ENCODE data around the gene CXCL5. TPM values are rescaled to one million over a fixed set of nuclear protein-coding genes. Genes with fewer than 3 reads are reported as not detected.

The CXCL5 gene
- total RNA-seq, 1 donor from 2014 or later = not detected

DNA sequence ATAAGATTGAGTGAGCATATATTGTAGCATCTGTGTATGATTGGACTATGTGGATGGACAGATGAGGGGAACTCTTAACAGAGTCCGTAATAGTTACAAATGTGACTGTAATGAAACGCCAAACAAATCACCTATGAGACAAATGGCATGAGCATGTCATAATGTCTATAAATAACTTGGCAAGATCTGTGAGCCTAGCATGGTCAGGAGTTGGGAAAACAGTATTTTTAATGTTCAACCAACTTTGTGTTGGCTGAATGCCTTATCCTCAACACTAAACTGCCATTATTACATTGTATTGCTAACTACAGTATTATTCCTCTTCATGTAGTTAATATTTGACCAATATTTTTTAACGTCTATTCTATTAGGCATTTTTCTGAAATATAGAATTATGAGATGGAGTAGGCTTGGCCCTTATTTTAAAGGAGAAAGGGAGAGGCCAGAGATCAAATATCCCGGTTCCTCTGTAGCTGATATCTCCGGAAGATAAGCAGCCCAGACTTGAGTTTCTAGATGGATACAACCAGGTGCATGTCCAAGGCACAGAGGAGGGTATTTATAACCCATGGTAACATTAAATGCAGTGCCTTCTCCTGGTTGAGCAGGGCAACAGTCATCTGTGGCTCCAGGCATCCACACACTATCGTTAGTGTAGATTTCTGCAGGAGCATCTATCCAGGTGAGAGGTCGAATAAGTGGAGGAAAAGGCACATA lies 49.3 kb downstream of the CXCL5 start:
- intact Hi-C loops (cut with DNase I) = no loop called here
- no peaks in the 10 kb centered on the region for H3K9me3 ChIP-seq
- no peak overlapping the region for H3K27ac ChIP-seq
- H3K36me3 ChIP-seq = no peaks in the 10 kb centered on the region
- H3K27me3 ChIP-seq = peaks cover 5% of the 10 kb centered on the region
- TF ChIP-seq, protein P1, sequence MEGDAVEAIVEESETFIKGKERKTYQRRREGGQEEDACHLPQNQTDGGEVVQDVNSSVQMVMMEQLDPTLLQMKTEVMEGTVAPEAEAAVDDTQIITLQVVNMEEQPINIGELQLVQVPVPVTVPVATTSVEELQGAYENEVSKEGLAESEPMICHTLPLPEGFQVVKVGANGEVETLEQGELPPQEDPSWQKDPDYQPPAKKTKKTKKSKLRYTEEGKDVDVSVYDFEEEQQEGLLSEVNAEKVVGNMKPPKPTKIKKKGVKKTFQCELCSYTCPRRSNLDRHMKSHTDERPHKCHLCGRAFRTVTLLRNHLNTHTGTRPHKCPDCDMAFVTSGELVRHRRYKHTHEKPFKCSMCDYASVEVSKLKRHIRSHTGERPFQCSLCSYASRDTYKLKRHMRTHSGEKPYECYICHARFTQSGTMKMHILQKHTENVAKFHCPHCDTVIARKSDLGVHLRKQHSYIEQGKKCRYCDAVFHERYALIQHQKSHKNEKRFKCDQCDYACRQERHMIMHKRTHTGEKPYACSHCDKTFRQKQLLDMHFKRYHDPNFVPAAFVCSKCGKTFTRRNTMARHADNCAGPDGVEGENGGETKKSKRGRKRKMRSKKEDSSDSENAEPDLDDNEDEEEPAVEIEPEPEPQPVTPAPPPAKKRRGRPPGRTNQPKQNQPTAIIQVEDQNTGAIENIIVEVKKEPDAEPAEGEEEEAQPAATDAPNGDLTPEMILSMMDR (IDR thresholded peaks at IDR 0.05) = no peak
- no peak for DNase-seq (ENCODE audit: low spot score in 2 of 2)
- H3K4me1 ChIP-seq = peaks cover 0 to under 1% of the 10 kb centered on the region in 2 donors
- no peak overlapping the region for H3K4me3 ChIP-seq

DNA sequence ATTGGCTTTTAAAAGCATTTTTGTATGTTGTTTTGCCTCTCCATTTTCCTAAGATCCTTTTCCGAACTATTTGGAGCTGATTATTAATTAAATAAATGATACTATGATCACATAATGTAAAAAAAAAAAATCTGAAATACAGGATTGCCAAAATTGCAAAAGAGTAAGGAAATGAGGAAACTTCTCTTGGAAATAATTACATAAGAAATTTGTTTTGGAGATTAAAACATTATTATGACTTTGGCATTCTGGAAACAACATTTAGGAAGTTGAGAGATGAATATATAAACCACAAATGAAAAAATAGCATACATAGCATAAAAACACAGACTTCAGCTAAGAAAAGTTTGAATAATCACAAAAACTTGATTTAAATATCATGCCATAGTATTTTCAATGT lies 50.2 kb downstream of the CXCL5 start:
- intact Hi-C loops (cut with DNase I) = no loop called here
- Histone ChIP-seq H3K27ac (no peak overlapping the region), H3K9me3 (no peaks in the 10 kb centered on the region), H3K4me3 (no peak overlapping the region), H3K27me3 (peaks cover 8% of the 10 kb centered on the region), H3K36me3 (no peaks in the 10 kb centered on the region), H3K4me1 (peaks cover 0 to 4% of the 10 kb centered on the region in 2 donors)
- TF ChIP-seq, protein P1 (IDR thresholded peaks at IDR 0.05) = no peak
- no peak for DNase-seq (ENCODE audit: low spot score in 2 of 2)

DNA sequence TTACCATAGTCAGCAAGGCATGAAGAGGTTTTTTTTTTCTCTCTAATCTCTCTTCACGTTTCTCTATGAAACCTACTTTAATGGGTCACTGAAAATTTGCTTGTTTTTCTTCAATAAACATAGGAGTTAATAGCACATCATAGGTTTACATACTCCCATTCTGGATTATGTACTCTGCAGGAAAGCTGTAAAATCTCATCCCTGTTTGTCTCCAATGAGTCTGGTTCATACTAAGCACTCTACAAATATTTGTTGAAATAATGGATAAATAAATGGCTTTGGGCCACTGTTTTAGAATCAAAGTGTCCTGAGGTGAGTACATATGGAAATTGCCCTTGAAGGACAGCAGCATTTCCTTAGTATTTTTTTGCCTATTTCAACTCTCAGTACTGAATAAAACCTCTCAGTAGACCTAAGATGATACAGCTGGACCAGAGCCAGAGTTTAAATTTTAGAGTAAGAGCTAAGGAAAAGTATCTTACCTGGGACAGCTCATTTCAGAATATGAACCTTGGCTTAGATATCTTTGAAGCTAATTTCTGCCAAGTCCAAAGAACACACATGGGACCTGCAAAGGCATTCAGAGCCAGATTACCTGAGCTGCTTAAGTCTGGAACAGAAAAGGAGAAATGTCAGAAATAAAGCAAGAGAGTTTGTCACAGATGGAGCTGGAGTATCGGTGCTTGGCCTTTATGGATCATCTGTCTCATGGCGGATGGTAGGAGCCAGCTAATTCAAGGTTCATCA lies 51.1 kb downstream of the CXCL5 start:
- TF ChIP-seq, protein P1 (IDR thresholded peaks at IDR 0.05) = no peak
- Histone ChIP-seq H3K36me3 (no peaks in the 10 kb centered on the region), H3K27me3 (peaks cover 8% of the 10 kb centered on the region), H3K9me3 (no peaks in the 10 kb centered on the region), H3K4me1 (peaks cover 0 to 4% of the 10 kb centered on the region in 2 donors), H3K4me3 (no peak overlapping the region), H3K27ac (no peak overlapping the region)
- intact Hi-C loops (cut with DNase I) = no loop called here
- DNase-seq (ENCODE audit: low spot score in 2 of 2) = no peak

DNA sequence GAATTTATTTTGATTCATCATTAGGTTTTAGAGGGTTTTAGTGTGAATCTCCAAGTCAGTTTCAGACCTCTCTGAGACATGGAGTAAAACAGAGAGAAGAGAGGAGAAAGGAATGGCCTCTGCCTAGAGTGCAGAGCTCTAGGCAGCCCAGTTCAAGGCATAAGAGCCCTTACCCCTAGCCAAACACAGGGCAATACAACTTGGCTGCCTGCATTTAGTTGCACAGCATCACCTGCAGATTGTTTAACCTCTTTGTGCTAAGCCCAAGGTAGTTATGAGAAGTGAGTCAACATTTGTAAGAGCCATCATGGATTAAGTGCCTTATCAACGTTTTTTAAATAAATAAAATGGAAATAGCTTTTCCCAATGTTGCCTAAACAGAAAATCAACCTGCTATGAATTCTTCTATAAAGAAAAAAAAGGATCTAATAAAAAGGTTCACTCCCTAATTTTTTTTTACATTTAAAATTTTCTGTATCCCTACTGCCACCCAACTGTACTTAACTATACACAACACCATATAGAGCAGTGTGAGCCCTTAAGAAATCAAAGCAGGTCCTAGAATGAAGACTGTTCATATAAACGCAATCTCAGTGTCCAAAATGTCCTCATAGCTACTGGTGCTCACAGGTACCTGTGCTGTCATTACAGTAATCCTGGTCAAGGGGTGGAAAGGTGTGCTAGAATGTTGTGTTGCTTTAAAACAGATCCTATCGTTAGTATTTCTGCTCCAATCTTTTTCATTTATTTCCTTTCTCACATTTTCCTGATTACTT lies 52.6 kb downstream of the CXCL5 start:
- no peak for DNase-seq (ENCODE audit: low spot score in 2 of 2)
- no peaks in the 10 kb centered on the region for H3K36me3 ChIP-seq
- intact Hi-C loops (cut with DNase I) = no loop called here
- TF ChIP-seq, protein P1 (IDR thresholded peaks at IDR 0.05) = no peak
- H3K27me3 ChIP-seq = peaks cover 8% of the 10 kb centered on the region
- no peaks in the 10 kb centered on the region for H3K9me3 ChIP-seq
- H3K4me1 ChIP-seq = peaks cover 0 to 4% of the 10 kb centered on the region in 2 donors
- no peak overlapping the region for H3K27ac ChIP-seq
- H3K4me3 ChIP-seq = no peak overlapping the region

Other genes with a start within 250 kb of the CXCL5 start
- not detected for gene CXCL6, start 162.0 kb downstream of the CXCL5 start, total RNA-seq
- not detected for gene PF4V1, start 145.4 kb downstream of the CXCL5 start, total RNA-seq
- 18.0 TPM for gene CXCL1, start 129.3 kb downstream of the CXCL5 start, total RNA-seq
- gene PF4, start 16.6 kb downstream of the CXCL5 start, total RNA-seq = 11.7 TPM
- not detected for gene PPBP, start 10.5 kb downstream of the CXCL5 start, total RNA-seq
- gene CXCL3, start 40.0 kb upstream of the CXCL5 start, total RNA-seq = not detected
- gene CXCL2, start 100.5 kb upstream of the CXCL5 start, total RNA-seq = 254 TPM
- not detected for gene MTHFD2L, start 159.4 kb upstream of the CXCL5 start, total RNA-seq

Measured in ascending aorta (tissue), 2 donors.